NOMO-1 treated with dmso at 0.1 percent for 144 hours (cell line): ENCODE data around the gene MNX1.

Source experiments
- DNase-seq: peaks from one replicate; lab custom pipeline; 2025; ENCODE audit not compliant: unreplicated experiment; lab: John Stamatoyannopoulos, UW

The MNX1 gene

DNA sequence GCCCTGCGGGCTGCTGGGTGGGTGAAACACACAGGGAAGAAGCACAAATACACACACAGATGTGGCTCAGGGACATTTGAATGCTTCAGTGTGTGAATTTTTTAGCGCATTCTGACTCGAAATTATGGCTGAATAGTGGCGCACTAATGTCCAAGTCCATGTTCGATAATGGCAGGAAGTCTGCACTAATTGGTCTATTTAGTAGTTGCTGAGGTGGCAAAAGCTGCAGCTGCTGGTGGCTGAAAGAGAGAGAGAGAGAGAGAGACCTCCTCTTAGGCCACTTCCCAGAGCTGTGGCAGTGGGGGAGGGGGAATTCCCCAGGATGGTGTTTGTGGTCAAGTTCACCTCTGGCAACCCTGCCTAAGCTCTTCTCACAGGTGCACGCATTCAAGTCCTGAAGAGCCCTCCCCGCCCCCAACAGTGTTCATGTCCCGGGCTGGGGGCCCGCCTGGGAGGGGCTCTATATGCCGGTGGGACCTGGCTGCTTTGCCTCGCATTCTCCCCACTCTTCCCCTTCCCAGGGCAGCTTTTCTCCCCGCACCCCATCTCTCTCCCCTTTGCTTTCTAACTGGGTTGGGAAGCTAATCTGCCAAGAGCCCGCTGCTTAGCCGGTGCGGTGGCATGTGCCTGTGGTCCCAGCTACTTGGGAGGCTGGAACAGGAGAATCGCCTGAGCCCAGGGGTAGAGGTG is 6.0 kb upstream of the MNX1 start:
- no peak for DNase-seq

DNA sequence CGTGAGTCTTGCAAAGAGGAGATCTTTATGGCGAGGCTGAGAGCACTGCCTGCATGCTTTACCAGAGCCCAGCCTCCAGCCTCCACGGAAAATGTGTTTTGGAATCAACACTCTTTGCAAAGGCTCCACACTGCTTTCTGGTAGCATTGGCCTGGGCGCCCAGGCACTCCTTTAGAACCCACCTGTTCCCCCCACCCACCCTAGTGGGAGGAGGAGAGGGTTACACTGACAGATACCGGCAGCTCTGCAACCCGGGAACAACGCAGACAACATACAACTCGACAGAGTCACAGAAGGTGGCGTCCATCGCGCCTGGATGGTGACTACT is 5.5 kb upstream of the MNX1 start:
- no peak for DNase-seq

GRCh38 chr7:157014635-157015555 is 4.4 kb upstream of the MNX1 start:
- DNase-seq = no peak

- no peak for DNase-seq
Measured at GRCh38 chr7:157013602-157014549, 3.4 kb upstream of the MNX1 start.

DNA sequence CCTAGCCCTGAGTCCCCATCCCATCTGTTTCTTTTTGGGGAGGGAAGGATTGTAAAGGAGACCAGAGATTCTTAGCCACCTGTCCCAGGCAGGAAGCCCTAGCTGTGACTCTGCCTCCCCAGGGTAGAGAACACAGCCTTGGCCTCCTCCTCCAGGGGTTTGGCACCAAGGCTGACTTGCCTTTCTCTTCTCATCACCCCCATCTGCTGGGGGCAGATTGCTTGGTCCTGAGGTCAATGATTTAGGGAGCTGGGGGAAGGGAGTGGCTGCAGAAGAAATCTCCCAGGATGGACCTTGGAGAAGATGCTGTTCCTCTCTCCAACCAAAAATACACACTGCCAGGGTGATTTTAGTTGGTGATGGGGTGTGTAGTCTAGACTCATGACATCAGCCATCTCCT is 2.6 kb upstream of the MNX1 start:
- DNase-seq = no peak

- no peak for DNase-seq
Measured at GRCh38 chr7:157012113-157012547, 1.7 kb upstream of the MNX1 start.

DNA sequence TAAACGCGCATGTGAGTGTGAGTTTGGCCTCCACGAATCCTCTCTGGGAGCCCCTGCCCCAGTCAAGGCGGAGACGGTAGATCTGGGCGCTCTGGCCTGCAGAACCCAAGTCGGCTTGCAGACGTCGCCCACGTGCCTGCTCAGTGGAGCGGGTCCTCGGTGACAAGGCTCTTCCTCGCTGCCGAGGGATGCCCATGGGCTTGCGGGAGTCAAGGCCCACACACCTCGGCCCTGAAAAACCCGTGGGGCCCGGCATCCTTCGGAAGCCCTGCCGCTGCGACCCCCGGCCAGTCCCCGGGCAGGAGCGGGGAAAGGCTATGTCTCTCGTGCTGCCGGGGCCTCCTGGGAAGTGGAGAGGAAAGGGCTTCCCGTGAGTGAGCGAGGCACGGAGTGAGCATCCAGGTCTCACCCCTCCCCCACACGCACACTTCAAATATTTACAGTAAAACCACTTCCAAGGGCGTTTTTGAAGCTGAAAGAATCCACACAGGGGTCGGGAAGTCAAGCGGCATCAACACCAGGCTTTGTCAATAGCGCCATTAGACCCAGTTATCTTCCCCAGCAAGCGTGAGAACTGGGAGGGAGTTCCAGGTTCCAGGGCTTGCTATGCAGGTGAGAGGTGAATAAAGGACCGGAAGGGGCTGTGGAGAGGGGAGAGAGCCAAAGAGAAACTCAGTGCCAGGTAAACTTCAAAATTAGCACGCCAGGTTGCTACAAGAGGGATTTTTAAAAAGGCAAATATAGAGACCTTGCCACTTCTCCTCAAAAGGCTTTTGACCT is 1.1 kb upstream of the MNX1 start:
- no peak for DNase-seq

- no peak for DNase-seq
Measured at GRCh38 chr7:157009778-157010587, 480 bp downstream of the MNX1 start.

DNA sequence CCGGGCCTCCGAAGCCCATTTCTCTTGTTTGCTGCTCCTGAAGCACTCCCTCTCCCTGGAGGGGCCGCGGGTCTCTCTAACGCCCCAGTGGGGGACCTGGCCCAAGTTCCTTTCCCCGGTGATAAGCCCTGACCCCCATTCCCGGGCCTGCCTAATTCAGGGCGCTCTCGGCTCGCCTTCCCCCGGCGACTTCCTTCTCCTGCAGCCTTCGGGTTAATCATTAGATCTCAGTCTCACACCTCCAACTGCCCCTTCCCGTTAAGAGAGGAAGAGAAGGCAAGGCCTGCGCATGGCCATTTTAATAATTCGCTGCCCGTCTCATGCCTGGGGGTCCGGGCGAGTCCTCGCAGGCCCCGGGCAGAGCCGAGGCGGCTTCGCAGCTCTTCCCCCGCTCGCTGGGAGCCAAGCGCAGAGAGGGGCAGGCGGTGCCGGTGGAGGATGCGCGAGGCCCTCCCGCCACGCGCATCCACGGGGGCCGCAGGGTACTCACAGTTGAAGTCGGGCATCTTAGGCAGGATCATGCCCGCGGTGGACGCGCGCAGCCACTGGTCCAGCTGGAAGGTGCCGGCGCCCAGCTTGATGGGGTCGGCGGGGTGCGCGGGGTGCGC is 1.2 kb downstream of the MNX1 start:
- DNase-seq = no peak

DNA sequence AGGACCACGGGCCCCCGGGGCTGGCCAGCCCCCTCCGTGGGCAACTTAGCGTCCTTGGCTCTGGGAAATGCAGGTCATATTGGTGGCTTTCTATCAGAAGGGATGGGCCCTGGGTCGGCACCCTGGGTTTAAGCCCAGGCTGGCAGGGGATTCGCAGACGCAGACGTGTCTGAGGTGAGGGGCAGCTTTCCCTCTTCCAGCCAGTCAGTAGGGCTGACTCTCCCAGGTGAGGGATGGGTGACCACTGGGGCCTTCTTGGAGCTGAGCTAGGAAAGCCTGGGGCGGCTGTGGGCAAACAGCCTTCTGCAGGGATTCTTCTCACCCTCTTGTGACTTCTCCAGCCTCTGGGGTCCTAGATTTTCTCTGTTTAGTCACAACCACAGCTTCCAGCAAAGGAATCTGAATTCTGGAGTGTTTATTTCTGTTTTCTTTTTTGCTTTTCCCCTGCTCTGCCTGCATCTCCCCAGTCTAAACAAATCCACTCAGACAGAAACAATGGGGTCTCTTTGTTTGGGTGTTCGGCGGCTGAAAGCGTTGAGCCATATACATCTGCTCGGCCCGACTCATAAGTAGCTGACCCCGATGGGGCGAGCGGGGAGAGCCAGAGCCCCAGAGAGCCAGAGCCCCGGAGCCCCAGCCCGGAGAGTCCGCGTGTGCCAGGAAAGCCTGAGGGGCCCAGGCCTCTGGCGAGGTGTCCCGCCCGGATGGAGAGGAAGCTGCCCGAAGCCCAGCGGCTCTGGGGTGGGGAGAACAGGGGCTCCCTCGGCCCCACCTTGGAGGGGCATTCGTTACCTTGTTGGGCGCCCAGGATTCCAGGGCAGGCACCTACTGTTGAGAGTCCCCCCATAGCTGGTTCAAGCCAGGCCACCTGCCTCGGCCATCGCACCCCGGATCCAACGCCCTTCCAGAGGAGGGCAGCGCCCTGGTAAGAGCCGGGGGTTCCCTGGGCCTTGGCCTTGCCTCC is 2.0 kb downstream of the MNX1 start:
- DNase-seq = no peak

DNA sequence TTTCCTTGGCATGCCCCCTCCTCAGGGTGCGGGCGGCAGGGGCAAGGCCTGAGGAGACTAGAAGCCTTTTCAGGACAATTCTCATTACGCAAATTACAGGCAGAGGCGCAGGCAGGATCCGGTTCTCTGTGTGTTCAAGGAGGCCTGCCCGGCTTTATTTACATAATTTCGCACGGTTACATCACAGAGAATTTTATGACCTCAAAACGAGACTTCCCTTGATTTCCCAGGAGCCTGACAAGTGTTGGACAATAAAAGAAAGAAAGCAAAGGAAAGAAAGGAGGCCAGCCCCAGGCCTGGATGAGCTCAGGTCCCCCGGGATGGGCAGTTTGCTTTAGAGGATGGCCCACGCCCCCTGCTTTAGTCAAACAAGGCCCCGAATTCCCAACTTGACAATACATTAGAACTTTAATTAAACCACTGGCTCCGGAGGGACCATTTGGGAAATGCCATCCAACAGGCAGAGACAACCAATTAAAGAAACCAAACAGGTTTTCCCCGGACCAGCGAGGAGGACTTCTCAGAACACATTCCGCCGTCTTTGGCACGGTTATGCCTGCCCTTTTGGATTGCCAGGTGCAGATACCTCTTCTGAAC is 2.9 kb downstream of the MNX1 start:
- no peak for DNase-seq

- DNase-seq = no peak
Measured at GRCh38 chr7:157006829-157007469, 3.5 kb downstream of the MNX1 start.

GRCh38 chr7:157006205-157006747 is 4.2 kb downstream of the MNX1 start:
- no peak for DNase-seq

- no peak for DNase-seq
Measured at GRCh38 chr7:157005456-157006204, 4.8 kb downstream of the MNX1 start.

DNA sequence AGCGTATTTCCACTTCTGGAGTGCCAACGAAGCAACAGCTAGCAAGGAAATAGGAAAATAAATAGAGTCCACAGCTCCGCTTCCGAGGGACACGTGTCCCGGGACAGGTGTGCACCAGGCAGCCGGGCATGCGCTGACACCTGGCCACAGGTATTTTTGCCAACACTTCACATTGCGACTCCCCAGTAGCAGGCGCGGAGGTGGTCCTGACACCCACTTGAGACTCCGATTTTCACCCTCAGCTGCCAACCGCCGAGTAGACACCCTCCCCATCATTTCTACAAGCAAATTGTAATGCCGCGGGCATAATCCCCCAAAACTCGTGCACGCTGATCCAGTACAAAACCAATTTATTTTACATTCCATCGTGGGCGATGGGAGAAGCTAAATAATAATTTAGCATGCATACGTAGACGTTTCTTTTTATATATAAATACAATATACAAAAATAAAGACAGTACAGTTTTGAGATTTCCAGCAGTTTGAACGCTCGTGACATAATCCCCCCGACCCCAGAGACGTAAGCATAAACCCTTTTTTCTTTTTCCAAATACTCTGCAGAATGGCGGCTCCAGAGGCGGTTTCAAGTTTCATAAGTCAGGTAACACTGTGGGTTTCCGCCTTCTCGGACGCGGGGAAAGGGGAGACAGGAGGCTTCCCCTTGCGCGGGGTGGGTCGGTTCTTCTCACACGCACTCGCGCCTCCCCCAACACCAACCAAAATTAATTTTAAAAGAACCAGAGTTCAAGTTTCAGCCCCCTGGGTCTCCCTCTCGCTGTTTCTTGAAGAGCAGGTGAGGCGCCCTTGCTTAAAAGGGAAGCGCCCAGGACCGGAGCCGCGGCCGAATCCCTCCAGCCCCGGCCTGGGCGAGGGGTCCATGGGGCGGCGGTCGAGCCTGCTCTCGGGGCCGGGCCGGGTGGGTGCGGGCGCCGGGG is 5.7 kb downstream of the MNX1 start:
- DNase-seq = no peak
